MM.1S (cell line): ENCODE results near the gene KCNIP4.

Source experiments
- DNase-seq: peaks from one replicate; pipeline ENCODE4 v3.0.0-alpha.2; 2015
- H2AFZ ChIP-seq: fragments of 300-600 bp; sonication (generic); 2 replicates; pipeline ENCODE4 v1.6.0; 2016; ENCODE audit warnings: antibody characterized with exemption, low read length
- H3F3A ChIP-seq: fragments of 300-600 bp; sonication (generic); 2 replicates; pipeline ENCODE4 v1.6.1; 2016; ENCODE audit warnings: mild to moderate bottlenecking, antibody characterized with exemption, low read length, moderate library complexity, mixed read lengths; ENCODE audit not compliant: insufficient read depth
- H3K27ac ChIP-seq: fragments of 300-600 bp; sonication (generic); 2 replicates; pipeline ENCODE4 v1.5.1; 2016; ENCODE audit warnings: mild to moderate bottlenecking, low read length
- H3K27me3 ChIP-seq: fragments of 300-600 bp; sonication (generic); replicated peaks from 2 replicates; pipeline ENCODE4 v1.6.0; 2016; ENCODE audit warnings: low read length; ENCODE audit not compliant: insufficient read depth
- H3K36me3 ChIP-seq: fragments of 300-600 bp; sonication (generic); replicated peaks from 2 replicates; pipeline ENCODE4 v1.6.1; 2016; ENCODE audit warnings: mild to moderate bottlenecking, low read length, mixed read lengths; ENCODE audit not compliant: insufficient read depth
- H3K4me1 ChIP-seq: fragments of 300-600 bp; sonication (generic); 2 replicates; pipeline ENCODE4 v1.6.1; 2016; ENCODE audit warnings: low read length, mixed read lengths
- H3K4me2 ChIP-seq: fragments of 300-600 bp; sonication (generic); 2 replicates; pipeline ENCODE4 v1.6.0; 2016; ENCODE audit warnings: low read depth, low read length
- H3K4me3 ChIP-seq: fragments of 300-600 bp; sonication (generic); 2 replicates; pipeline ENCODE4 v1.5.1; 2016; ENCODE audit warnings: low read length, mixed read lengths
- H3K79me2 ChIP-seq: fragments of 300-600 bp; sonication (generic); 2 replicates; pipeline ENCODE4 v1.6.1; 2016; ENCODE audit warnings: mixed run types, low read length, mixed read lengths
- H3K9ac ChIP-seq: fragments of 300-600 bp; sonication (generic); 2 replicates; pipeline ENCODE4 v1.6.1; 2016; ENCODE audit warnings: low read length, mixed read lengths
- H3K9me2 ChIP-seq: fragments of 300-600 bp; sonication (generic); replicated peaks from 2 replicates; pipeline ENCODE4 v1.6.1; 2016; ENCODE audit warnings: mild to moderate bottlenecking, low read length, mixed read lengths; ENCODE audit not compliant: insufficient read depth
- H3K9me3 ChIP-seq: fragments of 300-600 bp; sonication (generic); replicated peaks from 2 replicates; pipeline ENCODE4 v1.6.1; 2016; ENCODE audit warnings: mild to moderate bottlenecking, low read length, mixed read lengths; ENCODE audit not compliant: insufficient read depth
- H4K20me1 ChIP-seq: fragments of 300-600 bp; sonication (generic); 2 replicates; pipeline ENCODE4 v1.6.1; 2016; ENCODE audit warnings: mild to moderate bottlenecking, low read length, moderate library complexity, mixed read lengths; ENCODE audit not compliant: insufficient read depth
- CTCF ChIP-seq: fragments of 300-600 bp; sonication (generic); IDR thresholded peaks from 2 replicates; pipeline ENCODE4 v1.5.1; 2016; ENCODE audit warnings: antibody characterized with exemption, low read length, mixed read lengths
- EZH2 ChIP-seq: fragments of 300-600 bp; sonication (generic); optimal IDR thresholded peaks from 2 replicates; pipeline ENCODE3; 2017; ENCODE audit warnings: low read depth, mild to moderate bottlenecking, antibody characterized with exemption, low read length, mixed read lengths
- EZH2phosphoT487 ChIP-seq: fragments of 300-600 bp; sonication (generic); IDR thresholded peaks from 2 replicates; pipeline ENCODE4 v1.6.1; 2018; ENCODE audit warnings: antibody characterized with exemption, low read length

The KCNIP4 gene

GRCh38 chr4:21544955-21545354 lies 403.6 kb downstream of the KCNIP4 start:
- Histone ChIP-seq H3K4me1 (no peaks in the 10 kb centered on the region), H3K9me3 (no peaks in the 10 kb centered on the region), H2AFZ (no peak overlapping the region), H3K27ac (no peak overlapping the region), H3K36me3 (no peaks in the 10 kb centered on the region), H3K9ac (no peak overlapping the region), H3K9me2 (no peaks in the 10 kb centered on the region), H3K27me3 (no peaks in the 10 kb centered on the region), H3K79me2 (no peaks in the 10 kb centered on the region), H4K20me1 (no peaks in the 10 kb centered on the region), H3K4me3 (no peak overlapping the region), H3F3A (no peaks in the 10 kb centered on the region), H3K4me2 (no peak overlapping the region)
- DNase-seq: no peak
- TF ChIP-seq EZH2: no peak
- no peak for TF ChIP-seq EZH2phosphoT487
- no peak for TF ChIP-seq CTCF

DNA sequence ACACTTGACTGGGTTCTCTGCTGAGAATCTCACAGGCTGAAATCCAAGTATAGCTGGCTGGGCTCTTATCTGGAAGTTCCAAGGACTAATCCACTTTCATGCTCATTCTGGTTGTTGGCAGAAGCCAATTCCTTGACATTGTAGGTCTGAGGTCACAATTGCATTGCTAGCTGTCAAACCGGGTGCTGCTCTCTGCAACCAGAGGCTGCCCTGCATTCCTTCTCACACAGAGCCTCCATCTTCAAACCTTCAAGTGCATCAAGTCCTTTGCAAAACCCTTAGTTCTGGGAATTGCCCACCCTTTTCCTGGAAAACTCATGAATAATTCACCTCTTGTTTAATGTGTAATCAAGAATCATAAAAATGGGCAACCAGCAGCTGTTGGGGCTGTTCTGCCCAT lies 404.2 kb downstream of the KCNIP4 start:
- Histone ChIP-seq H3F3A (no peaks in the 10 kb centered on the region), H3K36me3 (no peaks in the 10 kb centered on the region), H3K9ac (no peak overlapping the region), H3K79me2 (no peaks in the 10 kb centered on the region), H3K9me2 (no peaks in the 10 kb centered on the region), H3K4me3 (no peak overlapping the region), H3K27me3 (no peaks in the 10 kb centered on the region), H3K4me1 (no peaks in the 10 kb centered on the region), H2AFZ (no peak overlapping the region), H3K9me3 (no peaks in the 10 kb centered on the region), H3K4me2 (no peak overlapping the region), H3K27ac (no peak overlapping the region), H4K20me1 (no peaks in the 10 kb centered on the region)
- TF ChIP-seq EZH2 (no peak), CTCF (no peak), EZH2phosphoT487 (no peak)
- DNase-seq: no peak

DNA sequence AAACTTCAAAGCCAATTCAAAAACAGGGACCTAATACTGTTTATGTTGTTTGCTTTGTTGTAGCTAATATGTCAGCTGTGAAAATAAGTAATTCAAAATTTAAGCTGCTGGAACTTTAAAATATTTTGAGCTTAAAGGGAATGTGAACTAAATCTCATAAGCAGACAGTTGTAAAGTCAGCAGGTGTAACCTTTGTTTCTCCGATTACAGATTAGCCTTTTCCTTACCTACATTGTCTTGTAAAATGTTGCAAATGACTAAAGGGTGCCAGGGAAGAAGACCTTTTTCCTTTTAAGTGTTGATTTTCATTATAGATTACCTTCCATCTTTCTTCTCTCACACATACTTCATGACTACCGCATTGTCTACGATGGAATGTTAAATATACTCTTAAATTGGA lies 405.1 kb downstream of the KCNIP4 start:
- Histone ChIP-seq H3K79me2 (no peaks in the 10 kb centered on the region), H3K27me3 (no peaks in the 10 kb centered on the region), H3K9me2 (no peaks in the 10 kb centered on the region), H3F3A (no peaks in the 10 kb centered on the region), H2AFZ (no peak overlapping the region), H4K20me1 (no peaks in the 10 kb centered on the region), H3K4me1 (no peaks in the 10 kb centered on the region), H3K4me2 (no peak overlapping the region), H3K36me3 (no peaks in the 10 kb centered on the region), H3K9me3 (no peaks in the 10 kb centered on the region), H3K9ac (no peak overlapping the region), H3K4me3 (no peak overlapping the region), H3K27ac (no peak overlapping the region)
- no peak for DNase-seq
- TF ChIP-seq EZH2 (no peak), CTCF (no peak), EZH2phosphoT487 (no peak)
